Left hindlimb (tissue), 1 donor: Measurements from ENCODE around the gene EDRF1.
A peak's percentile ranks its signal among the peaks of the same experiment; 100 is the strongest.

Source experiments
- DNase-seq: peaks from one replicate; pipeline ENCODE4 v3.0.0-alpha.2; 2018

The EDRF1 gene

DNA sequence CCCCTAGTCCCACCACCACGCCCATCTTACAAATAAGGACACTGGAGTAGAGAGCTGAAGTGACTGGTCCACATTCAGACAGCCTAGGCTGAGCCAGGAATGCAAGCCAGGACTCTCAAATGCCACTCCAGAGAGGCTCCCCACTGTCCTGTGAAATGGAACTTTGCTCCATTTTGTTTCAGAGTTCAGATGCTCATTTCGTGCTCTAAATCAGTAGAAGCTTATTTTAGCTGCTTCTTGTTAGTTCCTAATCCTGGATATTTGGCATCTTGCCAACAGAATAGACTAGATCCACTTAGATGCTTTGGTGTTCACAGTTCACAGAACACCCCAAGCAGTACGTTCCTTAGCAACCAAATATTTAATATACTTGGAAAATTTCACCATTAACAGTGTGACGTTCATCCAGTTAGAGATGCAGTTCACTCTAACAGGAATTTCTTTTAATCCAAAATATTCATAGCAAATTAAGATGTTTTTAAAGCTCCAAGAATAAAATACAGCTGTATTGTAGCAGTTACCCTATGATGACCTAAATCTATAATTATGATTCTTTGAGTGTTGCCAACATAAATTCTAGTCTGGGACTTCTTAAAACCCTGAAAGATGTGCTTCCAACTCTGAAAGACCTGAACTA is 48.8 kb downstream of the EDRF1 start:
- no peak for DNase-seq

DNA sequence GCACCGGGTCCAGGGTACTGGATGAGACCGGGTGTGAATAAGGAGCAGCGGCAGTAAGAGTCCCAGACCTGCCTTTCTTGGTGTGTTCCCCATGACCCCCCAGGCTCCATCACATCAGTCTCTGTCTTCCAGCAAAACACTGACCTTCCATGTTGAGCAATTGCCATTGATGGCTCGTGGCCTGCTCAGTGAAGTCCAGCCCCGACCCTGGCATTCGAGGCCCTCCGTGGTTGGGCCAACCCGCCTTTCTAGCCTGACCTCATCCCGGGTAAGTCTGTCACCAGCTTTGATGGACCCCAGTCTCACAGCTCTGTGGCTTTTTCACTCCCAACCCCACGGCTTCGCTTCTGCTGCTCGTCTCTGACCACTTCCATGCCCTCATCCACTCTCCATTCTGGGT is 49.7 kb downstream of the EDRF1 start:
- DNase-seq = no peak

DNA sequence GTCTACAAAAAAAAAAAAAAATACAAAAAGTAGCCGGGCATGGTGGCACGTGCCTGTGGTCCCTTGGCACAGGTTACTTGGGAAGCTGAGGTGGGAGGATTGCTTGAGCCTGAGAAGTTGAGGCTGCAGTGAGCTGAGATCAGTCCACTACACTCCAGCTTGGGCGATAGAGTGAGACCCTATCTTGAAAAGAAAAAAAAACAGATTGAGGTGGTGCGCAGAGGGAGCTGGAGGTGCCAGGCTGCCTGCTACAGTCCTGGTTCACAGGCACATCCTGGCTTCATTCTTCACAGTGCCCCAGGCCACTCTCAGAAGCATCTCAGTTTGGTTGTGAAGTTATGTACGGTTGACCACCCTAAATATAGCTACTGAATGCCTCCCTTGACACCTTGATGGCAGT is 51.3 kb downstream of the EDRF1 start:
- no peak for DNase-seq

DNA sequence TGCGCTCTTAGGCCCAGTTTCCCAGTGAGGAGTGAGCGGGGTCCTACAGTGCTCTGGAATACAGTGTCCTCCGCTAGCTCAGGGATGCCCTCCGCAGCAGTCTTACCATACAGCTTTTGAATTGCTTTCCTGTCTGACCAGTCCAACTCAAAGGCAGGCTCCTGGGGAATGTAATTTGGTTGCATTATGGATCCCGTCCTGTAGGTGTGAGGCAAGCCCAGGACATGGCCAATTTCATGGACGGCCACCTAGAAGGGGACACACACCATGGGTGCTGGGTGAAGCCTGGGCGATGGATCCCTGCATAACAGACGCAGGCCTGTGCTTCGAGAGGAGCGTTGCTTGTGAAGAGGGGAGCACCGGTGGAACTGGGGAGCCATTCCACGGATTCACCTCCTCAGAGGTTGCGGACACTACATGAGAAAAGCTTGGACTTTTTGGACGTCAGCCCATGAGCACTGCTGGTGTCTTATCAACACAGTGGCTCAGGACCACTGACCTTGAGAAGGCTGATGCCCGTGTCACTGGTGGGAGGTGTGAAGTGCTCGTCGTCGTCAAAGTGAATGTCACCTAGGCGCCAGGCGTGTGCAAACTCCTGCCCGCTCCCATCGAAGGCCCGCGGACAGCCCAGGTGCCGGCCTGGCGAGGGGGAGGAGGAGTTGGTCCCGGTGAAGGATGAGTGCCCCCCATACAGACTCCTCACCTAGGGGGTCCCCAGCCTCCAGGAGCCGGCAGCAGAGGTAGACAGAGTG is 52.8 kb downstream of the EDRF1 start:
- no peak for DNase-seq

DNA sequence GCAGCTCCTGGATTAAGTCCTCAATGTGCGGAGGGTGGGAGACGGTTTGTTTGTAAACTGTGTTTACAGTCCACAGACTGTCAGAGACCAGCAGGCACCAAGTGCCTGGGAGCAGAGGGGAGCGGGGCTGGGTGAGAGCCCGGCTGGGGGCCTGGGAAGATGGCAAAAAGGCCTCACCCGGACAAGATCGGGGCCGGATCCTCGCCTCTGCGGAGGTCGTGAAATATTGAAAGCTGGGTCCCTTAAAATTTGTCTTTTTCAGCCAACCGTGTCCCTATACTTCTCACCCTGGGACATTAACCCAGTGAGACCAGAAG is 53.3 kb downstream of the EDRF1 start:
- DNase-seq = no peak

DNA sequence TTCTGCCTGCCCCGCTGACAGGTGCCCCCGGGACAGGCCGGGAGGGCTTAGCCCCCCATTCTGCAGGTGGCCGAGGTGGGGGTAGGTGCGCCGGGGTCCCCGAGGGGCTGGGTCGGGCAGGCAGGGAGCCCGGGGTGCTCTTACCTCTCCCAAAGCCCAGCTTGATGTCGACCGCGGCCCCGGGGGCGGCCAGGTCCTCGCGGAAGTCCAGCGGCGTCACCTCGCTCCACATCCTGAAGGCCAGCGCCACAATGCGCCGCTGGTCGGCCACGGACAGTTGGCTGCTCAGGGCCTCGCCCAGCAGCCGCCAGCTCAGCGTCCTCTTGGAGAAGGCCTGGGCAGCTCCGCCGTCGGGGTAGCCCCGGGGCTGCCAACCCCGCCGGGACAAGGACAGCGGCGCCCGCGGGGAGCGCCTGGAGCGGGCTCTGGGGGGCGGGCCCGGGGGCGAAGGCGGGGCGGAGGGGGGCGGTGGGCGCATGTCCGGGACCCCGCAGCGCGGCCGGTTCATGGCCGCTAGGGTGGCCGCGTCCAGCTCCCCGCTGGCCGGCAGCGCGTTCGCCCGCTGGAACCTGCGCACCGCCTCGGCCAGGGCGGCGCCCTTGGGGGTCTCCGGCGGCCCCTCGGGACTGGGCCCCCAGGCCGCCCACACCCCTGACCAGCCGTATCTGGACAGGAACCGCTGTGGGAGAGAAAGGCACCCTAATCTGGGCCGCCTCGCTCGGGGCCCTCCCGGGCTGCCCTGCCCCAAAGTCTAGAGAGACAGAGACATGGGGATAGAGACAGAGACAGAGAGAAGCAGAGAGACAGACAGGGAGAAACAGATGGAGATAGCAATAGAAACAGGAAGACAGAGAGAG is 54.4 kb downstream of the EDRF1 start:
- no peak for DNase-seq

DNA sequence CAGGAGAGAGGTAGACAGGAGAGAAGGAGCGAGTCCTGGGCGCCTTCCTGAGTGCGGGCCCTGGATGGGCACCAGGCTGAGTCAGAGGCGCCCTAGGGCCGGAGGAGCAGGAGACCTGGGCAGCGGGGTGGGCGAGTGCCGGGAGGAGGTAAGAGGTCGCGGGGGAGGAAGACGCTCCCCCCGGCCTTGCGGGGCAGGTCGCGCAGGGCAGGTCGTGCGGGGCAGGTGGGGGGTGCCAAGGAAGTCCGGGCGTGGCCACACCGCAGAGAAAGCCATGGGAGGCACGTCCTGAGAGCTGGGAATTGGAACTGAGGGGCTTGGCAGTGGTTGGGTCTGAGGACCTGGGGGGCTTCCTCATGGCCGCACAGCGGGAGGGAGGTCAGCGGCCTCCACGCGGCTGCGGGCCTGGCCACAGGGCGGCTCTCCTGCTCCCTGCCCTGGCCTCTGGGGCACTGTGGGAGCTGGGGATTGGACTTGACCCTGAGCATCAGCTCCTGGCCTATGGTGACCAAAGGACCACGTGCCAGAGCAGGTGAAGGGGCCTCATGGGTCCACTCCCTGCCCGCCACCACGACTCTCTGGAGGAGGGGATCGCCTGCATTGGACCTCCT is 55.2 kb downstream of the EDRF1 start:
- no peak for DNase-seq

DNA sequence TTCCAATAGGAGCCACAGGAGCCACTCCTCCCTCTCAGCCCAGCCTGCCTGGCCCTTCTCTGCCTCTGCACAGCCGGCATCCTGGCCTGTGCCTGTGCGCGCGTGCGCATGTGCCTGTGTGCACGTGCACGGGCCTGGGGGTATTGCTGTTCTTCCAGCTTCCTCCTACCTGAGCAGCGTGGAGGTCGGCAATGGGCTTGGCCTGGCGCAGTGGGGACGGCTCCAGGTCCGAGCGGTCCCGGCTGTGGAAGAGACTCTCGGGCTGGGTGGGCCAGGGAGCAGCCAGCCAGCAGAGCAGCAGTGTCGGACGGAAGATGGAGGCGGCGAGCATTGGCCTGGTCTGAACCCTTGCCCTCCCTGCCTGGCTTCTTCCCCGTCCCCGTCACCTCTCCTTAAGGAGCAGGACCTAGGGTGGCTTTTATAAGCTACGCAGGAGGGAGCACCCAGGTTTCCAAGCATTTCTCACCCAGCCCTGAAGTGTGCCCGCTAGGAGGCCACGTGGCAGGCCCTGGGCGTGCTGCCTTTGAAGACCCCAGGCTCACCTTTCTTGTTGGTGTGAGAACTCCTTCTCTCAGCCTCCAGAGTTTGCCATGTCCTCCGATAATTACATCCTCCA is 56.1 kb downstream of the EDRF1 start, which contains the start of gene MMP21:
Gene MMP21, minus strand, starts transcription at position 331 of the 616 bp plus-strand sequence. Its CDS starts 0 bp downstream, at position 331.
- no peak for DNase-seq

DNA sequence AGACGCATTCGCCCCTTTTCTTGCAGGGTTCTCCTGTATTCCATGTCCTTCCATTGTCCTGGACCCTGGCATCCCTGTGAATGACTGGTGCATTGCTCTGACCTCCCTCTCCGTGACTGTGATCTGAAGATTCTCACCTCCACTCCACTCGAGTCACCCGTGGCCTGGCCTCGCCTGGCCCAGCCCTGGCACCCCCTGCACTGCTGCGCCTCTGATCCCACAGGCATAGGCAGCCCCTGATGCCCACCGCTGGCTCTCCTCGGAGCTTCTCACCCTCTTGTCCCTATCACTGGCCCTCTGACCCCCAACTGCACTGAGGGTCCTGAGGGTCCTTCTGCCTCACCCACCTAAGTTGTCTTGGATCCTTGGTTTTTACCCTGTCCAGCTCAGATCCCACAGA is 58.3 kb downstream of the EDRF1 start:
- DNase-seq = no peak

DNA sequence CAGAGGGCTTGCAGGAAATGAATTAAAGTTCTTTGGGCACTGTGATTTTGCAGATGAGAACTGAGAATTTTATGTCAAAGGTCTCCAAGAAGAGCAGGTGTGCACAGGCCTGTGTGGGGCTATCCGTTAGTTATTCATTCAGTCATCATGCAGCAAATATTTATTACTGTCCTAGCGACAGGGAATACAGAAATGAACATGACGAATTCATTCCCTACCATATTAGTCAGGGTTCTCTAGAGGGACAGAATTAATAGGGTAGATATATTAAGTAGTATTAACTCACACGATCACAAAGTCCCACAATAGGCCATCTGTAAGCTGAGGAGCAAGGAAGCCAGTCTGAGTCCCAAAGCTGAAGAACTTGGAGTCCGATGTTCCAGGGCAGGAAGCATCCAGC is 59.0 kb downstream of the EDRF1 start:
- DNase-seq = no peak

DNA sequence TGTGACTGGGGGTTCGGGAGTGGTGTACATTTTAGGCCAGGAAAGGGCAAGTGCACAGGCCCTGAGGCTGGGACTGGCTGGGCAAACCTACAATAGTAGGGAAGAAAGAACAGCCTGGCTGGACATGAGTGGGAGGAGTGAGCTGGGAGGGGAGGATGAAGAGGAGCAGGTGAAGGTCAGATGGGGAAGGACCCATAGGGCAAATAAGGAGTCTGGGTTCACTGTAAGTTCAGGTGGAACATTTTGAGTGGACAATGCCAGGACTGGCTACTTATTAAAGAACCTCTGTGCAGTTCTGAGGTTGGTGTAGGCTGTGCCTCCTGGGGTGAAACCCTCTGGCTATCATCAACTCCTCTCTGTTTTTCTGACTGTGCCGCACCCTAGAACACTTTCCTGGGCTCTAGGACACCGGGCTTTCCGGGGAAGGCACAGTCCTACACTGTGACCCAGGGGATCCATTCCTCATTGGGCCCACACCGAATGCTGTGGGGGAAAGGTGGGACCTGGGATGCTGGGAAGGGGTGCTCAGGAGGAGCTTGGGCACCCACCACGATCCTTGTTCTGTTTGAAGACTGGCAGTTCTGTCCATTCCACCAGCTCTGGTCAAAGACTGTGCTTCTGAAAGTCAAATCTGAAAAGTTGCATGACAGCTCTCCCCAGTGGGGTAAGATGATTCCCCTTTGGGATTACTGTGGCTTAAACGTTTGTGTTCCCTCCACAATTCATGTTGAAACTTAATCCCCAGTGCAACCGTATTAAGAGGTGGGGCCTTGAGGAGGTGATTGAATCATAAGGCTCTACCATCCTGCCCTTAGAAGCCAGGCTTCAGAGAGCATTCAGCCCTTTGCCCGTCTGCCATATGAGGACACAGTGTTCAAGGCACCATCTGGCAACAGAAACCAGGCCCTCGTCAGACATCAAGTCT is 60.2 kb downstream of the EDRF1 start:
- no peak for DNase-seq

DNA sequence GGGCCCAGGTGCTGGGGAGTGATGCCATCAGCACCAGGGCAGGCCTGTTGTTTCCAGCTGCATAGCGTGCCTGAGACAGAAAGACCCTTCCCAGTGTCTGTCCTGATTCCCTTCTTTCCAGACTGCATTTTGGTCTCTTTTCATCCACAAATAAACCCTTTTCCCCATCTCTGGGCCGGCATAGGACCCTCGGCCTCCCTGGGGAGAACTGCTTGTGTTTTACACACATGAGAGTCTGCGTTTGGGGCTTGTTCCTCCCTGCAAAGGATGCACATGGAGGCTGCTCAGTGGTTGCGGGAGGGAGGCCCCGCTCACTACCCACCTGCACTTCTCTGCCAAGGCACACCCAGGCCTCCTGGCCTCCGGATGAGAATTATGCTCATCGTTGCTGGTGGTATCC is 61.9 kb downstream of the EDRF1 start:
- no peak for DNase-seq

DNA sequence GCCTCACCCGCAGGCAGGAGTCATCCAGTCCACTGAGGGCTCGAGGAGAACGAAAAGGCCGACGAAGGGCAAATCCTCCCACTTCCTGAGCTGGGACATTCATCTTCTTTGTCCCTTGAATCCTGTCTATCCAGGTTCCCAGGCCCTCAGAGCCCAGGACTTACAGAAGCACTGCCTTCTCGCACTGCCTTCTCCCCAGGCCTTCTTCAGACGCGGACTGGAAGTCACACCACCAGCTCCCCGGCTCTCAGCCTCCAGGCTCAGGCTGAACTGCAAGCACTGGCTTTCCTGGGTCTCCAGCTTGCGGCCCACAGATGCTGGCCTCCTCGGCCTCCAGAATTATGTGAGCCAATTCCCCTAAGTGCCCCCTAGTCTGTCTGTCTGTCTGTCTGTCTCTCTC is 62.5 kb downstream of the EDRF1 start:
- DNase-seq = no peak

DNA sequence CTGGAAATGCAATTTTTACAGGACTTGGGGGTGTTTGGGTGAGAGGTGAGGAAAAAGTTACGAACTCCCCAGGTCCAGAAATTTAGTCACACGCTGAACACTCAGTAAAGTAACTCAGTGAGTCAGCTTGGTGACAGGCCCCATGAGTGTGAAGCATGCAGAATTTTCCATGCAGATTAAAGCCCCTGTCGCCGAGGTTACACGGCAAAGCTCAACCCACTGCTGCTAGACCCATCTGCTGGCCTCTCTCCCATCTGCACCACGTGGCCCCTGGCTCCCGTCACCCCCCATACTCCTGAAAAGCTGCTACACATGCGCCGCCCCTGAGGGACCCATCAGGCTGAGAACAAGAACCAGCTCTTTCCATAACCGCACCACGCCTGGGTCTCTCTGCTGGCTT is 63.1 kb downstream of the EDRF1 start:
- DNase-seq = peak; percentile 66

DNA sequence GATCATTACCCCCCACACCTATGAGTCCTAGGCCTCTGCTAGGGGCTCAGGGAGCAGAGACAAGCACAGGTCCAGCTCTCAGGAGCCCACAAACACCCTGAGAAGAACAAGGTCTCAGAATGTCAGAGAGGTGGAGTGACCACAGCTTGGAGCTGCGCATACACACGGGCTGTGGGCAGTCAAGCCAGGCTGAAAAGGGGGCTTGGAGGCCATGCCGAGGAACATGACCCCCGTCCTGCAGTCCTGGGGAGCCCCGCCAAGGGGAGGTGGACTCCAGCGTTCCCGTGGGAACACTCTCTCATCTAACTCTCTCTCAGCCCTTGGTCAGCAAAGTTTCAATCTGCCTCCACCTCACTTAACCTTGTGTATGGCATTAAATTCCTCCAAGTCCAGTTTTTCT is 63.9 kb downstream of the EDRF1 start:
- no peak for DNase-seq

DNA sequence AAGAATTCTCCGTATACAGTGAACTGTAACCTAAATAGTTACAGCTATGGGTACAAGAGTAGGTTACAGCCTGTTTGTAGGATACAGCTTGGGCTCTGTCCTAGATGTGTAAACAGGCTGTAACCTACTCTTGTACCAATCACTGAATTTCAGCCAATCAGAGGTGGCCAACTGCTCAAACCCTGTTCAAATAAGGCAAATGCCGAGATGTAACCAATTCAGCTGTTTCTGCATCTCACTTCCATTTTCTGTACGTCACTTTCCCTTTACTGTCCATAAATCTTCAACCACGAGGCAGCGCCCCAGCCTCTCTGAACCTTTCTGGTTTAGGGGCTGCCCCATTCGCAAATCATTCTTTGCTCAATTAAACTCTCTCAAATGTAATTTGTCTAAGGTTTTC is 64.4 kb downstream of the EDRF1 start:
- DNase-seq = no peak

DNA sequence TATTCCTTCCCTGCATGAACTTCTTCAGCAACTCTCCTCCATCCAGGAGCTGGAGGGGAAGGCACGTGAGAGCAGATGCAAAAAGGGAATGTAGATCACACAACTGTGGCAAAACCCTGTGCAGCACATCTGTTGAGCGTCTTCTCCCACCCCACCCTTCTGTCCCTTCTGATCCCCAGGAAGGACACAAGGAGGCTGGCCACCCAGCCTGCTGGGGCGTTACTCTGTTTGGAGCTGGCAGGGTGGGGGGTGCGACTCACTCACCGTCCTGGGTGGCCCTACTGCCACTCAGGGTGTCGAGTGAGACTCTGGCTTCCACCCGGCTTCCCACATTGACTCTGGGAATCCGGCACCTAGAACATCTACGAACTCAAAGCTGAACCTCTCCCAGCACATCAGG is 66.3 kb downstream of the EDRF1 start:
- DNase-seq = no peak

DNA sequence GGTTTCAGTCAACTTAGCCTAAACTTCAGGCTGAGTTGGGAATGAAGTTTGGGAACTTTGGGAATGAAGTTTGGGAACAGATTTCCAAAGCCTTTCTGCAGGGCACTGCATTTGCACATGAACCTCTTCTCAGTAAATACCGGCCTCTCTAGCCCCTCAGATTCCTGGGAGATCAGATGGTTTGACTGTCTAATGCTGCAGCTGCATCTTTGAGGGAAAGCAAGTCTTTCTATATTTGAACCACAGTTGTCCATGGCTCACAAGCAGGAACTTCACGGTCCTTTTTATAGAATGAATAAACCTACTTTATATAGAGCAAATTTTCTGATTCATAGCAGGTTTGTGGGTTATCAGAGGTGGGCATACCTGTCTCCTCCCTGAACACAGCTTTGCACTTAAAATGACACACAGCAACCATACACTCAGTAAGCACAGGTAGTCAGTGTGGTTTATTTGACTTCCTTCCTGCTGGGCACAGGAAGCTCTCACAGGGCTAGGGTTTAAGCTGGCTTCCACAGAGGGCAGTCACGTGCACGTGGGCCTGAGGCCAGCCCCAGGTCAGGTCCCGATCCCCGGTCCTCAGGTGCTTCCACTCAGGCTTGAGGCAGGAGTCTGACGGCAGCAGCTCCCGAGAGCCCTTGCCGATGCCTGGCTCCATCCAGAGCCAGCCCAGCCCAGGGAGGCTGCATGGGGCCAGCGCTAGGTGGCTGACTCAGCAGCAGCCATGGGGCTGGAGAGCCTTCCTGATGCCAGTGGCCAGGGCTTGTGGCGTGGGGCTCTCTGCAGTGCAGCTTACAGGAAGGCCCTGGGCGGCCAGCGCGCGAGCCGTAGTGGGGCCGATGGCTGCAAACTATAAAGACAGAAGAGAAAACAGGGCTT is 68.9 kb downstream of the EDRF1 start:
- no peak for DNase-seq

DNA sequence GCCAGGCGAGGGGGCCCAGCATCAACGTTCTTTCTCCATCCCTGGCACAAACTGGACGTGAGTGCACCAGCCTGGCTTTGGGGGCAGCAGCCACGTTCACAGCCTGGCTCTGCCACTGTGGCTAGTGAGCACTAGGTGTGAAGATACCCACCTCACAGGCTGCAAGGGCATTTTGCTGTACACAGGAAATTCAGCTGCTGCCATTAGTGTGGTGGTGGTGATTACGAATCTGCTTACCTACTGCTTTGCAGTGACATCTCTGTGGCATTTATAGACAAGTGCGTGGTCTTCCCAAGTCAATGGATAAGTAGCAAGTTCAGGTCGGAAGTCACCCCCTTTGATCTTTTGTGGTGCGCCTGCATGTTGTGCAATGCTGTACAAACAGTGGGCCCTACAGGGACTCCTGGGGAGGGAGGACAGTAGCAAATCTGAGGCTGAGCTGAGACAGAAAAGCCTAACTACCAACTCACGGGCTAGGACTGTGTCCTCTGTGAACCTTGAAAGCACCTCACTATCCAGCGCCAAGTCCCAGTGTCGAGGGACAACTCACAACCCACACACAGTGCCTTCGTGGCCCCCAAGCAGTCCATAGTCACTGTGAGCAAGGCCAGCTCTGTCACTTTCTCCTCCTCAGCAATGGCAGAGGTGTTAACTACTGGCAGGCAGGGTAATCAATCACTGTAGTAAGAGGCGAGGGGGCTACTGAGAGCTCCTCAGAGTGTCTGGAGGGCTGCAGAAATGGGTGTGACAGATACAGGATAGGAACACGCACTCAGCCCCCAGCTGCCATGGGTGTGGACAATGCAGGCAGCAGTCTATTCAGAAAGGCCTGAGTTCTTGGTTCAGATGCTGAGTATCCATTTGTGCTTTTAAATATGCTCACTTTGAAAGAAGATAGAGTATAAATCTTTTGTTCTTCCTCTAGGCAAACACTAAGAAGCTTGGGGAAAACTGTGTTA is 73.1 kb downstream of the EDRF1 start:
- DNase-seq = no peak

DNA sequence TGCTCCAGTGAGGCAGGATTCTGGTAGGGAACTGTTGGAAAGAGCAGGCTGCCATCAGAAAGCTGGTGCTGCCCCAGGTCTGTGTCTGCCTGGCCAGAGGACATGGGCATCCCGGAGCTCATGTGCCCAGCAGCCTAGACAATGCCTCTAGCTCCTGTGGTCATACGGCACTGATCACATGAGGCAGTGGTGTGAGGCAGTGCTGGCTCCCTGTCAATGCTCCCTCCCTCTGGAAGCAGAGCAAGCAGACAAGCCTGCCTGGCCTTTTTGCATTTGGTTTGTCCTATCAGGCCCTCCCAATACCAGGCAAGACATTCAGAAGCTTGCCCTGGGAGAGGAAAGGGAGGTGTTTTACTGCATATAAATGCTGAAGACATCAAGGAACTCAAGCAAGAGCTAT is 75.6 kb downstream of the EDRF1 start:
- no peak for DNase-seq
